Stimulated activated CD8-positive, alpha-beta memory T cell treated with anti-CD3 and anti-CD28 coated beads, Interleukin-4, amount 100 ng/mL, for 24 hours (primary cell): Measurements from ENCODE around the gene ENDOU.
"Not testable (repeated sequence)": the region's sequence is repeated elsewhere in the genome, so short reads cannot be mapped to it uniquely, and the experiment has no call there.

Experiments used
- DNase-seq: peaks from one replicate; pipeline ENCODE4 v3.0.0-alpha.2; 2020; ENCODE audit warnings: low read depth

ENDOU gene

GRCh38 chr12:47679785-47680184 is 45.5 kb downstream of the ENDOU start:
- no peak for DNase-seq

DNA sequence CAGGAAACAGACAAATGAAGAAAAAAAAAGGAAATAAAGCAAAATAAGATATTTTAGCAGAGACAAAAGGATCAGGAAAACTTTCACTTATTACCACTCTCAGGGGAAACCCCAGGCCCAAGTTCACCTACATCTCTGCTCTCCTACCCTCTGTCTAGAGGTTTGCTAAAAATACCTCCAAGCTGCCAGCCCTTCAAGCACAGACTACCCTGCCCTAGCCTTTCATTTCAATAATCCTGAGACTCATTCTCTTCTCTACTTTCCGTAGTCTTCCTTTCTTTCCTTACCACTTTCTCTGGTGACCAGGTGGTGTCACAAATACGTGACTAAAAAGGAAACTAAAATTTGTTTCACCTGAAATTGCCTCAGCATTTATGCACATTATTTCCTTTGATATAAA is 53.2 kb downstream of the ENDOU start:
- DNase-seq, result no peak

DNA sequence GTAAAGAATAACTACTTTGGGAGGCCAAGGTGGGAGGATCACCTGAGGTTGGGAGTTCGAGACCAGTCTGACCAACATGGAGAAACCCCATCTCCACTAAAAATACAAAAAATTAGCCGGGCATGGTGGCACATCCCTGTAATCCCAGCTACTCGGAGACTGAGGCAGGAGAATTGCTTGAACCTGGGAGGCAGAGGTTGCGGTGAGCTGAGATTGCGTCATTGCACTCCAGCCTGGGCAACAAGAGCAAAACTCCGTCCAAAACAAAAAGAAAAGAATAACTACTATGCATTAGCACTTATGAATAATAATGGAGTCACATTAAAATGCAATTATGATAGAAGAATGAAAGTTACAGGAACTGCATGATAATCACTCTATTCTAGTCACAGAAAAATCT is 57.4 kb downstream of the ENDOU start:
- DNase-seq, result not testable (repeated sequence)
